NCI-H524 (cell line): ENCODE data around the gene SLC31A2.

Experiments
- DNase-seq, 2 experiments: peaks; one replicate each; lab custom pipeline; 2025; lab: John Stamatoyannopoulos, UW

SLC31A2 gene

GRCh38 chr9:113186137-113186755 is 35.4 kb downstream of the SLC31A2 start:
- no peak for DNase-seq

- DNase-seq: no peak
Measured at GRCh38 chr9:113187929-113188595, 37.3 kb downstream of the SLC31A2 start.

- DNase-seq: no peak
Measured at GRCh38 chr9:113192455-113192854, 41.6 kb downstream of the SLC31A2 start.

GRCh38 chr9:113199683-113200329 is 49.0 kb downstream of the SLC31A2 start:
- DNase-seq: no peak

GRCh38 chr9:113205432-113205831 is 54.6 kb downstream of the SLC31A2 start:
- DNase-seq: no peak

GRCh38 chr9:113205861-113206260 is 55.1 kb downstream of the SLC31A2 start:
- DNase-seq: no peak

GRCh38 chr9:113210815-113211214 is 60.0 kb downstream of the SLC31A2 start:
- DNase-seq: no peak
